H1 (cell line): ENCODE data around the gene HLA-DPB1. TPM values are rescaled to one million over a fixed set of nuclear protein-coding genes. Genes with fewer than 3 reads are reported as not detected.

ENCODE experiments used
- CTCF ChIA-PET: fragments of 300-600 bp; sonication (Branson Sonifier 250); formaldehyde crosslinking; loops from one replicate; lab custom pipeline; 2021; ENCODE audit not compliant: partially characterized antibody; lab: Charles Lee
- POLR2A ChIA-PET: fragments of 300-600 bp; sonication (Branson Sonifier 250); formaldehyde crosslinking; loops from one replicate; lab custom pipeline; 2021; ENCODE audit warnings: inconsistent platforms; ENCODE audit not compliant: partially characterized antibody; lab: Charles Lee
- DNase-seq, 2 experiments: peaks; one replicate each; pipeline versions ENCODE4 v3.0.0 to v3.0.0-alpha.2; 2010 to 2022; ENCODE audit warnings: low spot score in 2 of 2, low read depth in 1 of 2, mixed read lengths in 1 of 2
- FAIRE-seq: peaks from 2 replicates; lab custom pipeline; 2011; peaks lifted over from hg19 to GRCh38; lab: Jason Lieb, UNC
- H2AFZ ChIP-seq: 2 replicates; pipeline ENCODE4 v1.8.1; 2012; ENCODE audit warnings: low read length, inconsistent platforms
- H2AK5ac ChIP-seq: 2 replicates; pipeline ENCODE4 v1.6.1; 2013; ENCODE audit warnings: low read depth, low read length
- H2BK120ac ChIP-seq: replicated peaks from 2 replicates; pipeline ENCODE3; 2013; ENCODE audit warnings: low read depth, low read length, inconsistent platforms
- H2BK12ac ChIP-seq: 2 replicates; pipeline ENCODE4 v1.6.1; 2013; ENCODE audit warnings: low read depth, low read length
- H2BK15ac ChIP-seq: 2 replicates; pipeline ENCODE4 v1.6.1; 2013; ENCODE audit warnings: low read length
- H2BK20ac ChIP-seq: 2 replicates; pipeline ENCODE4 v1.6.1; 2013; ENCODE audit warnings: low read length
- H2BK5ac ChIP-seq: 2 replicates; pipeline ENCODE4 v1.6.1; 2013; ENCODE audit warnings: low read depth, low read length
- H3K14ac ChIP-seq: 2 replicates; pipeline ENCODE4 v1.6.1; 2013; ENCODE audit warnings: inconsistent platforms; ENCODE audit not compliant: insufficient read length
- H3K18ac ChIP-seq: 2 replicates; pipeline ENCODE4 v1.6.1; 2013; ENCODE audit warnings: low read length; ENCODE audit errors: extremely low read depth
- H3K23ac ChIP-seq: 2 replicates; pipeline ENCODE4 v1.6.1; 2013; ENCODE audit warnings: inconsistent platforms; ENCODE audit not compliant: insufficient read length
- H3K23me2 ChIP-seq: 2 replicates; pipeline ENCODE4 v1.6.1; 2013; ENCODE audit warnings: low read depth, low read length
- H3K27ac ChIP-seq: 2 replicates; pipeline ENCODE4 v1.6.1; 2011; ENCODE audit warnings: low read depth, low read length, inconsistent platforms
- H3K27me3 ChIP-seq, 4 experiments: replicated peaks in 1 of 4; 1 replicate in 1 of 4; 2 replicates in 3 of 4; pipeline versions ENCODE4 v1.6.1 to v1.8.1; 2011 to 2013; ENCODE audit warnings: low read length in 3 of 4, mild to moderate bottlenecking in 3 of 4, inconsistent platforms in 2 of 4, mixed read lengths in 2 of 4, moderate library complexity in 1 of 4; ENCODE audit not compliant: control insufficient read depth in 3 of 4, insufficient read depth in 3 of 4; ENCODE audit errors: extremely low read depth in 1 of 4
- H3K36me3 ChIP-seq, 4 experiments: 2 replicates each; pipeline versions ENCODE4 v1.6.1 to v1.8.1; 2011 to 2013; ENCODE audit warnings: mild to moderate bottlenecking in 4 of 4, low read length in 3 of 4, moderate library complexity in 2 of 4, control low read depth in 1 of 4, inconsistent platforms in 1 of 4; ENCODE audit not compliant: insufficient read depth in 4 of 4, control insufficient read depth in 2 of 4
- H3K4ac ChIP-seq: replicated peaks from 2 replicates; pipeline ENCODE3; 2013; ENCODE audit warnings: low read length, low read depth, mixed read lengths, inconsistent platforms; ENCODE audit not compliant: insufficient read length
- H3K4me1 ChIP-seq, 4 experiments: replicated peaks in 1 of 4; 1 replicate in 1 of 4; 2 replicates in 3 of 4; pipeline versions ENCODE4 v1.6.1 to v1.8.1; 2011 to 2013; ENCODE audit warnings: low read length in 3 of 4, inconsistent platforms in 2 of 4, mixed read lengths in 1 of 4; ENCODE audit not compliant: insufficient read depth in 4 of 4, control insufficient read depth in 3 of 4
- H3K4me2 ChIP-seq, 2 experiments: 2 replicates each; pipeline versions ENCODE4 v1.6.1 to v1.8.1; 2011 to 2013; ENCODE audit warnings: low read depth in 2 of 2, low read length in 2 of 2, control low read depth in 1 of 2, inconsistent platforms in 1 of 2, mild to moderate bottlenecking in 1 of 2; ENCODE audit not compliant: insufficient read depth in 1 of 2
- H3K4me3 ChIP-seq, 4 experiments: fragments of 200-600, 300-600 bp in 1 of 4; sonication (generic), shearing (Covaris generic), sonication (Bioruptor Twin) in 1 of 4; 2 replicates each; pipeline versions ENCODE4 v1.5.1 to v1.8.1; 2011 to 2016; ENCODE audit warnings: low read length in 4 of 4, low read depth in 3 of 4, control low read depth in 2 of 4, inconsistent platforms in 2 of 4, mild to moderate bottlenecking in 2 of 4, mixed read lengths in 1 of 4, moderate library complexity in 1 of 4; ENCODE audit not compliant: insufficient read depth in 2 of 4; ENCODE audit errors: extremely low read depth in 1 of 4
- H3K56ac ChIP-seq: replicated peaks from 2 replicates; pipeline ENCODE3; 2013; ENCODE audit warnings: low read depth, mild to moderate bottlenecking, mixed read lengths, low read length, inconsistent platforms; ENCODE audit not compliant: insufficient read length
- H3K79me1 ChIP-seq: 2 replicates; pipeline ENCODE4 v1.6.1; 2013; ENCODE audit warnings: low read depth, low read length, control low read depth
- H3K79me2 ChIP-seq, 2 experiments: 2 replicates each; pipeline versions ENCODE4 v1.6.1 to v1.8.1; 2012 to 2013; ENCODE audit warnings: low read length in 2 of 2, mild to moderate bottlenecking in 2 of 2, inconsistent platforms in 1 of 2; ENCODE audit not compliant: insufficient read depth in 2 of 2, control insufficient read depth in 1 of 2
- H3K9ac ChIP-seq, 4 experiments: replicated peaks in 1 of 4; 1 replicate in 1 of 4; 2 replicates in 3 of 4; pipeline versions ENCODE4 v1.6.1 to v1.8.1; 2011 to 2013; ENCODE audit warnings: low read depth in 3 of 4, low read length in 3 of 4, control low read depth in 2 of 4, mild to moderate bottlenecking in 2 of 4, moderate library complexity in 2 of 4, inconsistent platforms in 1 of 4; ENCODE audit errors: extremely low read depth in 1 of 4
- H3K9me3 ChIP-seq, 2 experiments: 2 replicates each; pipeline versions ENCODE4 v1.6.1 to v1.8.1; 2012 to 2013; ENCODE audit warnings: mild to moderate bottlenecking in 2 of 2, moderate library complexity in 2 of 2, control low read depth in 1 of 2, inconsistent platforms in 1 of 2, low read depth in 1 of 2, low read length in 1 of 2, mixed read lengths in 1 of 2; ENCODE audit not compliant: insufficient read depth in 2 of 2
- H4K20me1 ChIP-seq, 2 experiments: replicated peaks in 1 of 2; 2 replicates each; pipeline versions ENCODE3 to v1.8.1; 2011 to 2013; ENCODE audit warnings: inconsistent platforms in 2 of 2, low read length in 2 of 2, mild to moderate bottlenecking in 1 of 2; ENCODE audit not compliant: insufficient read depth in 2 of 2, control insufficient read depth in 1 of 2
- H4K5ac ChIP-seq: 2 replicates; pipeline ENCODE4 v1.6.1; 2013; ENCODE audit warnings: low read length, low read depth, mixed read lengths, inconsistent platforms; ENCODE audit not compliant: insufficient read length
- H4K8ac ChIP-seq: 2 replicates; pipeline ENCODE4 v1.8.0; 2013; ENCODE audit warnings: mild to moderate bottlenecking, moderate library complexity, low read length, inconsistent platforms; ENCODE audit not compliant: insufficient read depth; ENCODE audit errors: extremely low read depth
- H4K91ac ChIP-seq: replicated peaks from 2 replicates; pipeline ENCODE3; 2013; ENCODE audit warnings: low read length, mixed read lengths, inconsistent platforms; ENCODE audit not compliant: insufficient read length
- ATF3 ChIP-seq: IDR thresholded peaks from 2 replicates; pipeline ENCODE4 v1.6.1; 2011; ENCODE audit warnings: low read depth, mild to moderate bottlenecking, low read length; ENCODE audit not compliant: insufficient read depth
- BACH1 ChIP-seq: IDR thresholded peaks from 2 replicates; pipeline ENCODE4 v1.6.1; 2012; ENCODE audit warnings: low read length, improper control_type of control experiment
- CTCF ChIP-seq, 3 experiments: IDR thresholded peaks; 1 replicate in 2 of 3; 2 replicates in 1 of 3; pipeline versions ENCODE4 v1.5.1 to v1.6.1; 2011; ENCODE audit warnings: low read length in 3 of 3, mild to moderate bottlenecking in 3 of 3, inconsistent platforms in 2 of 3, low read depth in 1 of 3, moderate library complexity in 1 of 3; ENCODE audit not compliant: insufficient read depth in 1 of 3; ENCODE audit errors: control extremely low read depth in 1 of 3
- KDM5A ChIP-seq: fragments of 200-600 bp; IDR thresholded peaks from 2 replicates; pipeline ENCODE4 v1.7.1; 2012; ENCODE audit warnings: mild to moderate bottlenecking, low read length, inconsistent platforms, mixed read lengths
- SP2 ChIP-seq: IDR thresholded peaks from 2 replicates; pipeline ENCODE4 v1.6.1; 2012; ENCODE audit warnings: mild to moderate bottlenecking, low read length, inconsistent platforms
- SRF ChIP-seq: IDR thresholded peaks from 2 replicates; pipeline ENCODE4 v1.6.1; 2011; ENCODE audit warnings: mild to moderate bottlenecking, low read depth, low read length, moderate library complexity
- TAF1 ChIP-seq: IDR thresholded peaks from 2 replicates; pipeline ENCODE4 v1.6.1; 2011; ENCODE audit warnings: mild to moderate bottlenecking, low read depth, low read length
- USF2 ChIP-seq: IDR thresholded peaks from 2 replicates; pipeline ENCODE4 v1.6.1; 2011; ENCODE audit warnings: low read length, improper control_type of control experiment
- WGBS, 2 experiments: shearing (Covaris generic) in 1 of 2; methylation state at CpG; one replicate each; pipeline versions ENCODE4 v1.1.6 to v1.1.7; 2013 to 2015; ENCODE audit warnings: low lambda C conversion rate in 2 of 2, mixed read lengths in 2 of 2, inconsistent platforms in 1 of 2, low coverage in 1 of 2, missing lambda C conversion rate in 1 of 2; ENCODE audit not compliant: insufficient replicate concordance in 2 of 2, insufficient coverage in 1 of 2, insufficient read length in 1 of 2; ENCODE audit errors: extremely low coverage in 1 of 2, missing lambda C conversion rate in 1 of 2; 5-methylcytosine and 5-hydroxymethylcytosine counted together
- polyA plus RNA-seq, 7 experiments: library from polyadenylated mRNA; depleted of rRNA in 3 of 7; stranded (reverse) in 5 of 7; unstranded in 2 of 7; fragments of >200 nt in 5 of 7; fragments of 200-250 nt in 2 of 7; gene quantifications; 1 replicate in 5 of 7; 2 replicates in 1 of 7; 4 replicates in 1 of 7; pipeline versions ENCODE4 v1.2.1 to v1.2.3, GENCODE V29; 2011 to 2013; ENCODE audit warnings: missing spikeins in 2 of 7, mixed read lengths in 2 of 7
- total RNA-seq: library from RNA; stranded (reverse); fragmentation: NEBNext Ultra II Directional; extraction: Animal tissue kit (Norgen Biotek cat#: 25700); gene quantifications from 2 replicates; pipeline ENCODE4 v1.2.1, GENCODE V29; 2021

HLA-DPB1 gene
- total and polyA plus RNA-seq, 2 of the 8 experiments (the other 6 are each of a cell fraction or from before 2014, with no cell fraction given): 32.3 to 58.8 TPM

GRCh38 chr6:33095681-33096080 lies 19.9 kb downstream of the HLA-DPB1 start:
- Histone ChIP-seq H2AFZ (no peak overlapping the region), H4K8ac (no peak overlapping the region), H3K14ac (no peak overlapping the region), H3K4ac (no peak overlapping the region), H3K79me2 (no peaks in the 10 kb centered on the region), H3K36me3 (no peaks in the 10 kb centered on the region), H3K23ac (no peak overlapping the region), H3K27ac (no peak overlapping the region), H2BK120ac (no peak overlapping the region), H3K4me3 (no peak overlapping the region), H3K4me2 (no peak overlapping the region), H3K56ac (no peak overlapping the region), H2BK15ac (no peak overlapping the region), H4K91ac (no peak overlapping the region), H3K9ac (no peak overlapping the region), H2AK5ac (no peak overlapping the region), H3K9me3 (peaks cover 3 to 7% of the 10 kb centered on the region in 2 experiments; a peak in 2 of 4 replicates), H3K79me1 (no peaks in the 10 kb centered on the region), H3K4me1 (peaks cover 0 to 2% (median 0%) of the 10 kb centered on the region in 4 experiments; a peak in 1 of 7 replicates), H3K27me3 (no peaks in the 10 kb centered on the region), H3K18ac (no peak overlapping the region), H2BK5ac (no peak overlapping the region), H2BK12ac (no peak overlapping the region), H2BK20ac (no peak overlapping the region), H4K5ac (no peak overlapping the region), H4K20me1 (no peaks in the 10 kb centered on the region), H3K23me2 (no peaks in the 10 kb centered on the region)
- ChIA-PET POLR2A (interaction anchor here (3.3 kb wide), 1 partner anchor 21 kb away, joined by 17 read pairs; no protein-coding TSS in a partner anchor), CTCF (interaction anchor here (3.2 kb wide), 1 partner anchor 15 kb away, joined by 10 read pairs; no protein-coding TSS in a partner anchor)
- WGBS, 2 experiments: 100% methylated on average over 1 of the region's 1 CpG; no CpG with 5 or more reads in 1 of the 2 experiments
- TF ChIP-seq SRF: no peak
- no peak for TF ChIP-seq BACH1
- no peak for TF ChIP-seq SP2
- TF ChIP-seq ATF3: no peak
- no peak for TF ChIP-seq TAF1
- TF ChIP-seq CTCF (IDR thresholded peaks at IDR 0.05; ENCODE audit: control extremely low read depth in 1 of 3, insufficient read depth in 1 of 3, low read depth in 1 of 3, low read length in 3 of 3): no peak
- TF ChIP-seq USF2: no peak
- no peak for TF ChIP-seq KDM5A
- FAIRE-seq (no peak), DNase-seq (no peak)
